ENCODE results near the gene GPC6.

Gene GPC6

DNA sequence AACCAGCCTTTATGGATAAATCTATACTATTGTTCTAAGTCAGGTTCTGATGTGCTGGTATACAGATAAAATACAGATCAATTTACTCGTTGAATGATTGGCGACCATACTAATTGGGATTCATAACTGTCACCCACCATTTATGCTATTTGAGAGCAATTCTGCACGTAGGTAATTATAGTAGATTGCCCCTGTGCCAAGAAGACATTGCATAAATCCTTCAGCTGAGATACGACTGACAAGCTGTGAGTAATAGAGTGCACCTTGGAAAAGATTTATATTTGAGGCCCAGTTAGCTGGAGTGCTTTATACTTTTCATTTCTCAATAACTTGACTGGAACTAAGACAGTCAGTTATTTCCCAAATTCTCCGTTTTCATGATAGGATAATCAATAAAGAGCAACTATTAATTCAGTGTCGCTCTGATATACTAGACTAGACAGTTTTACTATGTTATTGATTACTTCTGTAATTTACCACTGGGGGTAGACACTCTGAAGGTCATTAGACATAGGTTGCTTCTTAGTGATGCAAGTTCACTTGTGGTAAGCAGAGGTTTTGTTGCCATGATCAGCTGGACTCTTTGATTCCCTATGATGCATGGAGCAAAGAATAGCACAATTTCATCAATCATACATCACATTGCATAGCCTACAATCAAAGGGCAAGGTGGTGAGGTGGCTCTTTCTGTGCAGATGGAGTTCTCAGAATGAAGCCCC, 536.3 kb downstream of the GPC6 start:
- no peak overlapping the region for H2BK120ac ChIP-seq (ENCODE audit: low read depth, low read length)
- H3K23ac ChIP-seq (ENCODE audit: low read length in 2 of 2), result no peak overlapping the region
- no peak overlapping the region for H3K4ac ChIP-seq (ENCODE audit: low read depth in 1 of 2, low read length in 2 of 2)
- H2BK15ac ChIP-seq (ENCODE audit: low read depth, poor library complexity, severe bottlenecking), result no peak overlapping the region
- H3K4me3 ChIP-seq (ENCODE audit: insufficient read depth in 1 of 2, low read depth in 1 of 2, low read length in 2 of 2), result no peak overlapping the region
- H4K91ac ChIP-seq (ENCODE audit: low read length), result no peak overlapping the region
- no peaks in the 10 kb centered on the region for H3K36me3 ChIP-seq (ENCODE audit: control insufficient read depth in 1 of 2, insufficient read depth in 2 of 2, low read depth in 1 of 2, low read length in 2 of 2)
- no peaks in the 10 kb centered on the region for H3K4me1 ChIP-seq (ENCODE audit: control insufficient read depth, insufficient read depth, low read depth, low read length)
- H2AFZ ChIP-seq (ENCODE audit: low read depth, low read length), result no peak overlapping the region
- no peak for DNase-seq
- no peak overlapping the region for H3K9ac ChIP-seq (ENCODE audit: low read length)
- H3K27ac ChIP-seq (ENCODE audit: low read length, poor library complexity, severe bottlenecking), result no peak overlapping the region
- H3K27me3 ChIP-seq (ENCODE audit: control insufficient read depth in 1 of 2, insufficient read depth in 1 of 2, low read length in 2 of 2), result no peaks in the 10 kb centered on the region
- no peaks in the 10 kb centered on the region for H3K9me3 ChIP-seq (ENCODE audit: control insufficient read depth, low read length)
- no peak overlapping the region for H4K8ac ChIP-seq (ENCODE audit: low read length)
- H3K79me1 ChIP-seq (replicated peaks; ENCODE audit: low read length, poor library complexity, severe bottlenecking), result no peaks in the 10 kb centered on the region
- no peak overlapping the region for H3K14ac ChIP-seq (ENCODE audit: low read length in 2 of 2)
- no peak overlapping the region for H2BK5ac ChIP-seq (ENCODE audit: low read depth, low read length, poor library complexity, severe bottlenecking)
- H2AK5ac ChIP-seq (ENCODE audit: low read length, severe bottlenecking), result no peak overlapping the region
- WGBS, result 100% methylated on average over 4 of the region's 6 CpGs
- no peak overlapping the region for H3K18ac ChIP-seq (ENCODE audit: low read depth in 1 of 2, low read length in 2 of 2)
- H3K4me2 ChIP-seq (ENCODE audit: low read length, poor library complexity, severe bottlenecking), result no peak overlapping the region
- no peak overlapping the region for H2BK12ac ChIP-seq (ENCODE audit: low read length in 2 of 2)

DNA sequence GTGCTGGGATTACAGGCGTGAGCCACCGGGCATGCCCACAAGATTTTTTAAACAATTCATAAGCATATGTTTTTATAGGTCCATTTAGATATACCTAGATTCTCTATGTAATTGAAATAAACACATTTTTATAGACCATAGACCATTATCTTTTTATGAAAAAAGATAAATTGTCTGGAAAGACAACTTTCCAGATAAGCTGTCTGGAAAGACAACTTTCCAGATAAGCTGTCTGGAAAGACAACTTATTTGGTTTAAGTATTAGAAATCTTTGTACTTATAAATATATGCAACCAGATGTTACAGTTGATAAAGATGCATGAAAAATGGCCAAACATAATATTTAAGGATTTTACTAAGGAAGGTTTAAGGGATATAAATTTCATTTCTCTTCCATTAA, 538.5 kb downstream of the GPC6 start:
- whole genome bisulfite sequencing, result no CpG with 5 or more reads among the region's 2 CpGs
- no peak overlapping the region for H2AFZ ChIP-seq (ENCODE audit: low read depth, low read length)
- no peak overlapping the region for H2BK5ac ChIP-seq (ENCODE audit: low read depth, low read length, poor library complexity, severe bottlenecking)
- no peak overlapping the region for H3K14ac ChIP-seq (ENCODE audit: low read length in 2 of 2)
- H4K8ac ChIP-seq (ENCODE audit: low read length), result no peak overlapping the region
- H3K27ac ChIP-seq (ENCODE audit: low read length, poor library complexity, severe bottlenecking), result no peak overlapping the region
- no peak overlapping the region for H3K4ac ChIP-seq (ENCODE audit: low read depth in 1 of 2, low read length in 2 of 2)
- no peak overlapping the region for H3K9ac ChIP-seq (ENCODE audit: low read length)
- H3K18ac ChIP-seq (ENCODE audit: low read depth in 1 of 2, low read length in 2 of 2), result no peak overlapping the region
- H3K27me3 ChIP-seq (ENCODE audit: control insufficient read depth in 1 of 2, insufficient read depth in 1 of 2, low read length in 2 of 2), result no peaks in the 10 kb centered on the region
- H3K79me1 ChIP-seq (replicated peaks; ENCODE audit: low read length, poor library complexity, severe bottlenecking), result no peaks in the 10 kb centered on the region
- H3K9me3 ChIP-seq (ENCODE audit: control insufficient read depth, low read length), result no peaks in the 10 kb centered on the region
- H3K4me2 ChIP-seq (ENCODE audit: low read length, poor library complexity, severe bottlenecking), result no peak overlapping the region
- no peaks in the 10 kb centered on the region for H3K36me3 ChIP-seq (ENCODE audit: control insufficient read depth in 1 of 2, insufficient read depth in 2 of 2, low read depth in 1 of 2, low read length in 2 of 2)
- H2BK120ac ChIP-seq (ENCODE audit: low read depth, low read length), result no peak overlapping the region
- DNase-seq, result no peak
- H3K4me1 ChIP-seq (ENCODE audit: control insufficient read depth, insufficient read depth, low read depth, low read length), result no peaks in the 10 kb centered on the region
- H2AK5ac ChIP-seq (ENCODE audit: low read length, severe bottlenecking), result no peak overlapping the region
- no peak overlapping the region for H2BK12ac ChIP-seq (ENCODE audit: low read length in 2 of 2)
- no peak overlapping the region for H3K4me3 ChIP-seq (ENCODE audit: insufficient read depth in 1 of 2, low read depth in 1 of 2, low read length in 2 of 2)
- no peak overlapping the region for H3K23ac ChIP-seq (ENCODE audit: low read length in 2 of 2)
- H2BK15ac ChIP-seq (ENCODE audit: low read depth, poor library complexity, severe bottlenecking), result no peak overlapping the region
- H4K91ac ChIP-seq (ENCODE audit: low read length), result no peak overlapping the region

DNA sequence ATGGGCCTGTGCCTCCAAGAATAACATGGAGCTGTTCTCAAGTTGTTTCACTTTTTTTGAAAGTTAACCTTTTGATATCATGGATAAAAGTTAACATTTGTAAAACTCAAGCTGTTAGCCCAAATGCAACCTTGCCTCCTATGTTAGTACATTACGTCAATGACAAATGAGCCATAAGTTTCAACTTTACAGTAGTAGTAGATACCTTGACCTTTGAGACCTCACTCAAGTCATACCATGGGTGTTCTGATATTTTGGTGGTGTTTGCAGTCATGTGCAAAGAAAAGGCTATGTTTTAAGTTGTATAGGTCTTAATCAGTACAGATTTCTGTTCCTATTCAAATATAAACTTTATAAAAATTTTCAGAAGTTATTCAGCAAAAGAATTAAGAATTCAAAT, 539.2 kb downstream of the GPC6 start:
- no peak overlapping the region for H3K27ac ChIP-seq (ENCODE audit: low read length, poor library complexity, severe bottlenecking)
- no peak overlapping the region for H3K4me2 ChIP-seq (ENCODE audit: low read length, poor library complexity, severe bottlenecking)
- no peak overlapping the region for H3K14ac ChIP-seq (ENCODE audit: low read length in 2 of 2)
- H2BK12ac ChIP-seq (ENCODE audit: low read length in 2 of 2), result no peak overlapping the region
- H3K4me1 ChIP-seq (ENCODE audit: control insufficient read depth, insufficient read depth, low read depth, low read length), result no peaks in the 10 kb centered on the region
- H3K4ac ChIP-seq (ENCODE audit: low read depth in 1 of 2, low read length in 2 of 2), result no peak overlapping the region
- no peak overlapping the region for H2BK120ac ChIP-seq (ENCODE audit: low read depth, low read length)
- 100% methylated on average over 1 of the region's 1 CpG for WGBS
- H4K8ac ChIP-seq (ENCODE audit: low read length), result no peak overlapping the region
- H3K23ac ChIP-seq (ENCODE audit: low read length in 2 of 2), result no peak overlapping the region
- no peaks in the 10 kb centered on the region for H3K36me3 ChIP-seq (ENCODE audit: control insufficient read depth in 1 of 2, insufficient read depth in 2 of 2, low read depth in 1 of 2, low read length in 2 of 2)
- no peak overlapping the region for H3K9ac ChIP-seq (ENCODE audit: low read length)
- no peak overlapping the region for H3K18ac ChIP-seq (ENCODE audit: low read depth in 1 of 2, low read length in 2 of 2)
- H2BK5ac ChIP-seq (ENCODE audit: low read depth, low read length, poor library complexity, severe bottlenecking), result no peak overlapping the region
- H4K91ac ChIP-seq (ENCODE audit: low read length), result no peak overlapping the region
- H2AFZ ChIP-seq (ENCODE audit: low read depth, low read length), result no peak overlapping the region
- no peaks in the 10 kb centered on the region for H3K27me3 ChIP-seq (ENCODE audit: control insufficient read depth in 1 of 2, insufficient read depth in 1 of 2, low read length in 2 of 2)
- H3K79me1 ChIP-seq (replicated peaks; ENCODE audit: low read length, poor library complexity, severe bottlenecking), result no peaks in the 10 kb centered on the region
- H2AK5ac ChIP-seq (ENCODE audit: low read length, severe bottlenecking), result no peak overlapping the region
- H2BK15ac ChIP-seq (ENCODE audit: low read depth, poor library complexity, severe bottlenecking), result no peak overlapping the region
- H3K9me3 ChIP-seq (ENCODE audit: control insufficient read depth, low read length), result no peaks in the 10 kb centered on the region
- no peak overlapping the region for H3K4me3 ChIP-seq (ENCODE audit: insufficient read depth in 1 of 2, low read depth in 1 of 2, low read length in 2 of 2)
- no peak for DNase-seq

DNA sequence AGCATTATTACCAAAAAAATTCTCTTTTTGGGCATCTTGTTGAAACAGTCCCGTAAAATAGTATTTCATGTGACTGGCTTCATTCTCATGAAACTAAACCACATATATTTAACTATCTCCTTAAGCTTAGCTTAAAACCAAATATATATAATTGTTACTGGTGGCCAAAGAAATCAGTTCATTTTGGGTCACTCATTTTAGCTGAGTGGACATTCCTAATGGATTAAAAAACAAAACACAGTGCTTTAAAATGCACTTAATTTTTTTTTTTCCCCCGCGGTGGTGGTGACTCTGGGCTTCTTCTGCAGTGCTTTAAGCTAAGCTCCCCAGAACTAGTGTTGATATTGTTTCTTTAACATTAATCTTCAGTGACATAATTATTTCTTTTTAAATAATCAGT, 540.1 kb downstream of the GPC6 start:
- Histone ChIP-seq H3K4me1 (ENCODE audit: control insufficient read depth, insufficient read depth, low read depth, low read length) (no peaks in the 10 kb centered on the region), H3K4me3 (ENCODE audit: insufficient read depth in 1 of 2, low read depth in 1 of 2, low read length in 2 of 2) (no peak overlapping the region)
- no CpG with 5 or more reads among the region's 3 CpGs for WGBS

More for the DNA sequence above, 540.1 kb downstream of the GPC6 start:
- Histone ChIP-seq H3K4ac (ENCODE audit: low read depth in 1 of 2, low read length in 2 of 2) (no peak overlapping the region), H2BK120ac (ENCODE audit: low read depth, low read length) (no peak overlapping the region), H4K91ac (ENCODE audit: low read length) (no peak overlapping the region), H3K36me3 (ENCODE audit: control insufficient read depth in 1 of 2, insufficient read depth in 2 of 2, low read depth in 1 of 2, low read length in 2 of 2) (no peaks in the 10 kb centered on the region), H3K9ac (ENCODE audit: low read length) (no peak overlapping the region), H2BK15ac (ENCODE audit: low read depth, poor library complexity, severe bottlenecking) (no peak overlapping the region), H3K27me3 (ENCODE audit: control insufficient read depth in 1 of 2, insufficient read depth in 1 of 2, low read length in 2 of 2) (no peaks in the 10 kb centered on the region), H2BK5ac (ENCODE audit: low read depth, low read length, poor library complexity, severe bottlenecking) (no peak overlapping the region), H3K79me1 (replicated peaks; ENCODE audit: low read length, poor library complexity, severe bottlenecking) (no peaks in the 10 kb centered on the region), H3K9me3 (ENCODE audit: control insufficient read depth, low read length) (no peaks in the 10 kb centered on the region), H3K14ac (ENCODE audit: low read length in 2 of 2) (no peak overlapping the region), H3K23ac (ENCODE audit: low read length in 2 of 2) (no peak overlapping the region), H3K18ac (ENCODE audit: low read depth in 1 of 2, low read length in 2 of 2) (no peak overlapping the region), H3K4me2 (ENCODE audit: low read length, poor library complexity, severe bottlenecking) (no peak overlapping the region), H4K8ac (ENCODE audit: low read length) (no peak overlapping the region), H2AK5ac (ENCODE audit: low read length, severe bottlenecking) (no peak overlapping the region), H2AFZ (ENCODE audit: low read depth, low read length) (no peak overlapping the region), H3K27ac (ENCODE audit: low read length, poor library complexity, severe bottlenecking) (no peak overlapping the region), H2BK12ac (ENCODE audit: low read length in 2 of 2) (no peak overlapping the region)
- no peak for DNase-seq

All from mesenchymal stem cell (in vitro differentiated cells and primary cell).